Panc1 (cell line): ENCODE measurements around the gene ATP13A4. TPM values are rescaled to one million over a fixed set of nuclear protein-coding genes. Genes with fewer than 3 reads are reported as not detected.

ENCODE experiments used
- ATAC-seq: fragments of 200-7000 bp; cut with Tn5 transposase; 2 replicates; pipeline ENCODE4 v1.9.1; 2020; ENCODE audit warnings: mild to moderate bottlenecking, moderate library complexity
- BruUV-seq: library from RNA; stranded (reverse); fragments of 400-500 nt; replicated peaks from 2 replicates; lab custom pipeline; 2021; lab: Mats Ljungman, UMichigan
- CTCF ChIA-PET: fragments of 300-600 bp; sonication (Branson Sonifier 250); formaldehyde crosslinking; loops from one replicate; lab custom pipeline; 2022; ENCODE audit warnings: antibody characterized with exemption; lab: Charles Lee
- POLR2A ChIA-PET: fragments of 300-600 bp; sonication (Branson Sonifier 250); formaldehyde crosslinking; loops from one replicate; lab custom pipeline; 2022; ENCODE audit warnings: antibody characterized with exemption; lab: Charles Lee
- DNase-seq: peaks from one replicate; pipeline ENCODE4 v3.0.0-alpha.2; 2010; ENCODE audit warnings: low read depth, low spot score
- H3K27ac ChIP-seq: 2 replicates; pipeline ENCODE4 v1.5.1; 2011; ENCODE audit warnings: mild to moderate bottlenecking, low read length, inconsistent platforms
- H3K27me3 ChIP-seq: fragments of 200-500 bp; sonication (Bioruptor generic); 2 replicates; pipeline ENCODE4 v1.6.0; 2014; ENCODE audit warnings: low read length, inconsistent platforms; ENCODE audit not compliant: control insufficient read depth, insufficient read depth
- H3K36me3 ChIP-seq: fragments of 200-500 bp; sonication (Bioruptor generic); 2 replicates; pipeline ENCODE4 v1.5.1; 2014; ENCODE audit warnings: inconsistent platforms, mild to moderate bottlenecking, low read length, moderate library complexity; ENCODE audit not compliant: control insufficient read depth, insufficient read depth
- H3K4me1 ChIP-seq: 2 replicates; pipeline ENCODE4 v1.5.1; 2011; ENCODE audit warnings: inconsistent platforms, mild to moderate bottlenecking, low read length, moderate library complexity; ENCODE audit not compliant: control insufficient read depth, insufficient read depth
- H3K4me3 ChIP-seq, 2 experiments: 2 replicates each; pipeline ENCODE4 v1.5.1; 2011 to 2012; ENCODE audit warnings: low read depth in 2 of 2, low read length in 2 of 2, mild to moderate bottlenecking in 2 of 2, inconsistent platforms in 1 of 2, moderate library complexity in 1 of 2
- H3K9me3 ChIP-seq: fragments of 200-500 bp; sonication (Bioruptor generic); 2 replicates; pipeline ENCODE4 v1.5.1; 2014; ENCODE audit warnings: low read depth, mild to moderate bottlenecking, inconsistent platforms, low read length, moderate library complexity; ENCODE audit not compliant: control insufficient read depth, insufficient read depth
- POLR2AphosphoS5 ChIP-seq: IDR thresholded peaks from 2 replicates; pipeline ENCODE4 v1.6.1; 2012; ENCODE audit warnings: mild to moderate bottlenecking, low read depth, low read length, moderate library complexity
- SIN3A ChIP-seq: IDR thresholded peaks from 2 replicates; pipeline ENCODE4 v1.6.1; 2012; ENCODE audit warnings: low read depth, mild to moderate bottlenecking, low read length, moderate library complexity, borderline replicate concordance; ENCODE audit not compliant: insufficient read depth
- TCF7L2 ChIP-seq: IDR thresholded peaks from 2 replicates; pipeline ENCODE4 v1.6.1; 2011; ENCODE audit warnings: mild to moderate bottlenecking, low read depth, low read length, inconsistent platforms
- in situ Hi-C: cut with HindIII; loops from 2 replicates; pipeline ENCODE4 v1.10.0; 2016; ENCODE audit warnings: low sequenced_read_pairs, low pct_unique_long_range_greater_than_20kb
- intact Hi-C: fragments of 100-400 bp; cut with micrococcal nuclease; formaldehyde crosslinking; loops from one replicate; pipeline ENCODE4 v1.10.0; 2022; ENCODE audit not compliant: unreplicated experiment
- total RNA-seq: library from RNA; stranded (reverse); gene quantifications from one replicate; pipeline ENCODE4 v1.2.1, GENCODE V29; 2021; ENCODE audit not compliant: unreplicated experiment
- TF ChIP-seq, protein P1 (sequence below), 2 experiments: IDR thresholded peaks; 2 replicates each; pipeline ENCODE4 v1.6.1; 2011 to 2012; ENCODE audit warnings: low read depth in 2 of 2, control low read depth in 1 of 2, low read length in 1 of 2, mild to moderate bottlenecking in 1 of 2, moderate library complexity in 1 of 2; ENCODE audit not compliant: insufficient read depth in 1 of 2
- TF ChIP-seq, protein P2 (sequence below): fragments of 450-650 bp; IDR thresholded peaks from 2 replicates; pipeline ENCODE4 v1.5.1; 2017; ENCODE audit warnings: mild to moderate bottlenecking

Gene ATP13A4
- total RNA-seq, 1 experiment from 2014 or later: not detected

DNA sequence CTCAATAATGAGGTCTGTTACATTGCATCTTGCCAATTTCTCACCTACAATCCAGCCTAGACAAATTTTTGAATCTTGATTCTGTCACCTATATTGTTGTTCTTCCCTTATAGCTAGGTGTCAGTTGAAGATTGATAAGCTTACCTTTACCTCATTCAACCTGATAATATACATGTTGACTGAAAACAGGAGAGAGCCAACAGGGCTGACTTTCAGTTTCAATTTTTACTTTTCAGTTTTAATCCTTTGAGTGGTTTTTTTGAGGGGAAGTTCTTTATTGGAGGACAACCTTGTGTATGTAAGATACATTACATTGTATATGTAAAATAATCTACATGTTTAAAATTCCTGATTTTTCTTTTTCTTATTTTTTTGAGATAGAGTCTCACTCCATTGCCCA lies 181.9 kb downstream of the ATP13A4 start:
- no peaks in the 10 kb centered on the region for H3K4me1 ChIP-seq
- ChIA-PET CTCF (no interaction called here), POLR2A (no interaction called here)
- H3K9me3 ChIP-seq: no peaks in the 10 kb centered on the region
- H3K27me3 ChIP-seq: no peaks in the 10 kb centered on the region; the same call in 1 of the 2 replicates
- H3K4me3 ChIP-seq: no peak overlapping the region
- no peaks in the 10 kb centered on the region for H3K36me3 ChIP-seq
- in situ Hi-C loops (no loop called here), intact Hi-C loops (no loop called here)
- TF ChIP-seq, protein P1, sequence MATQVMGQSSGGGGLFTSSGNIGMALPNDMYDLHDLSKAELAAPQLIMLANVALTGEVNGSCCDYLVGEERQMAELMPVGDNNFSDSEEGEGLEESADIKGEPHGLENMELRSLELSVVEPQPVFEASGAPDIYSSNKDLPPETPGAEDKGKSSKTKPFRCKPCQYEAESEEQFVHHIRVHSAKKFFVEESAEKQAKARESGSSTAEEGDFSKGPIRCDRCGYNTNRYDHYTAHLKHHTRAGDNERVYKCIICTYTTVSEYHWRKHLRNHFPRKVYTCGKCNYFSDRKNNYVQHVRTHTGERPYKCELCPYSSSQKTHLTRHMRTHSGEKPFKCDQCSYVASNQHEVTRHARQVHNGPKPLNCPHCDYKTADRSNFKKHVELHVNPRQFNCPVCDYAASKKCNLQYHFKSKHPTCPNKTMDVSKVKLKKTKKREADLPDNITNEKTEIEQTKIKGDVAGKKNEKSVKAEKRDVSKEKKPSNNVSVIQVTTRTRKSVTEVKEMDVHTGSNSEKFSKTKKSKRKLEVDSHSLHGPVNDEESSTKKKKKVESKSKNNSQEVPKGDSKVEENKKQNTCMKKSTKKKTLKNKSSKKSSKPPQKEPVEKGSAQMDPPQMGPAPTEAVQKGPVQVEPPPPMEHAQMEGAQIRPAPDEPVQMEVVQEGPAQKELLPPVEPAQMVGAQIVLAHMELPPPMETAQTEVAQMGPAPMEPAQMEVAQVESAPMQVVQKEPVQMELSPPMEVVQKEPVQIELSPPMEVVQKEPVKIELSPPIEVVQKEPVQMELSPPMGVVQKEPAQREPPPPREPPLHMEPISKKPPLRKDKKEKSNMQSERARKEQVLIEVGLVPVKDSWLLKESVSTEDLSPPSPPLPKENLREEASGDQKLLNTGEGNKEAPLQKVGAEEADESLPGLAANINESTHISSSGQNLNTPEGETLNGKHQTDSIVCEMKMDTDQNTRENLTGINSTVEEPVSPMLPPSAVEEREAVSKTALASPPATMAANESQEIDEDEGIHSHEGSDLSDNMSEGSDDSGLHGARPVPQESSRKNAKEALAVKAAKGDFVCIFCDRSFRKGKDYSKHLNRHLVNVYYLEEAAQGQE (IDR thresholded peaks at IDR 0.05; ENCODE audit: insufficient read depth in 1 of 2, low read depth in 2 of 2, low read length in 1 of 2): no peak
- TF ChIP-seq, protein P2, sequence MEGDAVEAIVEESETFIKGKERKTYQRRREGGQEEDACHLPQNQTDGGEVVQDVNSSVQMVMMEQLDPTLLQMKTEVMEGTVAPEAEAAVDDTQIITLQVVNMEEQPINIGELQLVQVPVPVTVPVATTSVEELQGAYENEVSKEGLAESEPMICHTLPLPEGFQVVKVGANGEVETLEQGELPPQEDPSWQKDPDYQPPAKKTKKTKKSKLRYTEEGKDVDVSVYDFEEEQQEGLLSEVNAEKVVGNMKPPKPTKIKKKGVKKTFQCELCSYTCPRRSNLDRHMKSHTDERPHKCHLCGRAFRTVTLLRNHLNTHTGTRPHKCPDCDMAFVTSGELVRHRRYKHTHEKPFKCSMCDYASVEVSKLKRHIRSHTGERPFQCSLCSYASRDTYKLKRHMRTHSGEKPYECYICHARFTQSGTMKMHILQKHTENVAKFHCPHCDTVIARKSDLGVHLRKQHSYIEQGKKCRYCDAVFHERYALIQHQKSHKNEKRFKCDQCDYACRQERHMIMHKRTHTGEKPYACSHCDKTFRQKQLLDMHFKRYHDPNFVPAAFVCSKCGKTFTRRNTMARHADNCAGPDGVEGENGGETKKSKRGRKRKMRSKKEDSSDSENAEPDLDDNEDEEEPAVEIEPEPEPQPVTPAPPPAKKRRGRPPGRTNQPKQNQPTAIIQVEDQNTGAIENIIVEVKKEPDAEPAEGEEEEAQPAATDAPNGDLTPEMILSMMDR: no peak
- TF ChIP-seq TCF7L2: no peak
- TF ChIP-seq POLR2AphosphoS5: no peak
- TF ChIP-seq SIN3A: no peak
- ATAC-seq (no peak), DNase-seq (no peak)
- H3K27ac ChIP-seq: no peak overlapping the region
- BruUV-seq: no TSS peak

DNA sequence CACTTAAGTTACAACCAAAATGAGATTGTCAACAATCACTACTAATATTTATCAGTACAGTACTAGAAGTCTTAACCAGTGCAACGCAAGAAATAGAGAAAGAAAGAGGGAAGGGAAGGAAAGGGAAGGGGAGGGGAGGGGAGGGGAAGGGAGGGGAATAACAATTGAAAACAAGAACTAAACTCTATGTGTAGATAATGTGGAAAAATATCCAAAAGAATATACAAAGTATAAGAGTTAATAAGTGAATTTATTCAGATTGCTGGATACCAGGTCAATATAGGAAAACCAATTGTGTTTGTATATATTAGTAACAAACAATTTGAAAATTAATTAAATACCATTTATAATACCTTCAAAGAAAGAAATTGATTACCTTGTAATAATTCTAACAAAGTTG lies 186.8 kb downstream of the ATP13A4 start:
- DNase-seq: no peak
- H3K27me3 ChIP-seq: no peaks in the 10 kb centered on the region; the same call in 1 of the 2 replicates
- TF ChIP-seq, protein P2: no peak
- TF ChIP-seq POLR2AphosphoS5 (no peak), TCF7L2 (no peak)
- ChIA-PET POLR2A (no interaction called here), CTCF (no interaction called here)
- no peak overlapping the region for H3K27ac ChIP-seq
- no peaks in the 10 kb centered on the region for H3K36me3 ChIP-seq
- no peak for ATAC-seq
- H3K4me3 ChIP-seq: no peak overlapping the region
- no peaks in the 10 kb centered on the region for H3K4me1 ChIP-seq
- H3K9me3 ChIP-seq: no peaks in the 10 kb centered on the region
- in situ Hi-C loops: no loop called here
- BruUV-seq: no TSS peak
- intact Hi-C loops: no loop called here
